ENCODE results near the gene SKA2.

DNA sequence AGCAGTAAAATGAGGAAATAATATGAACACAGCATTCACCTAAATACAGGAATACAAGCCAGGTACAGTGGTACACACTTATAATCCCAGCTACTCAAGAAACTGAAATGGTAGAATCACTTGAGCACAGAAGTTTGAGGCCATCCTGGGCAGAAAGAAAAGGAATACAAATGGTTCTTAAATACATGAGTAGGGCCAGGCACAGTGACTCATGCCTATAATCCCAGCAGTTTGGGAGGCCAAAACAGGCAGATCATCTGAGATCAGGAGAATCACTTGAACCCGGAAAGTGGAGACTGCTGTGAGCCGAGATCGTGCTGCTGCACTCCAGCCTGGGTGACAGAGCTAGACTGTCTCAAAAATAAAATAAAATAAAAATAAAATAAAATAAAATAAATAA lies 31.9 kb upstream of the SKA2 start:
- no peak for TF ChIP-seq POLR2A (IDR thresholded peaks at IDR 0.05; ENCODE audit: low read depth, low read length)
- TF ChIP-seq, protein P1, sequence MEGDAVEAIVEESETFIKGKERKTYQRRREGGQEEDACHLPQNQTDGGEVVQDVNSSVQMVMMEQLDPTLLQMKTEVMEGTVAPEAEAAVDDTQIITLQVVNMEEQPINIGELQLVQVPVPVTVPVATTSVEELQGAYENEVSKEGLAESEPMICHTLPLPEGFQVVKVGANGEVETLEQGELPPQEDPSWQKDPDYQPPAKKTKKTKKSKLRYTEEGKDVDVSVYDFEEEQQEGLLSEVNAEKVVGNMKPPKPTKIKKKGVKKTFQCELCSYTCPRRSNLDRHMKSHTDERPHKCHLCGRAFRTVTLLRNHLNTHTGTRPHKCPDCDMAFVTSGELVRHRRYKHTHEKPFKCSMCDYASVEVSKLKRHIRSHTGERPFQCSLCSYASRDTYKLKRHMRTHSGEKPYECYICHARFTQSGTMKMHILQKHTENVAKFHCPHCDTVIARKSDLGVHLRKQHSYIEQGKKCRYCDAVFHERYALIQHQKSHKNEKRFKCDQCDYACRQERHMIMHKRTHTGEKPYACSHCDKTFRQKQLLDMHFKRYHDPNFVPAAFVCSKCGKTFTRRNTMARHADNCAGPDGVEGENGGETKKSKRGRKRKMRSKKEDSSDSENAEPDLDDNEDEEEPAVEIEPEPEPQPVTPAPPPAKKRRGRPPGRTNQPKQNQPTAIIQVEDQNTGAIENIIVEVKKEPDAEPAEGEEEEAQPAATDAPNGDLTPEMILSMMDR (IDR thresholded peaks at IDR 0.05; ENCODE audit: extremely low read depth in 1 of 2, insufficient read depth in 1 of 2, low read depth in 1 of 2, low read length in 2 of 2), result no peak
- TF ChIP-seq EZH2 (IDR thresholded peaks at IDR 0.05; ENCODE audit: borderline replicate concordance, low read depth, low read length, severe bottlenecking), result no peak
- no peak for TF ChIP-seq JUN (IDR thresholded peaks at IDR 0.05; ENCODE audit: borderline replicate concordance, insufficient read depth, insufficient read length, low read depth)
- no peak for TF ChIP-seq POLR2AphosphoS5 (IDR thresholded peaks at IDR 0.05; ENCODE audit: insufficient read depth, low read depth, low read length)
- TF ChIP-seq MYC (IDR thresholded peaks at IDR 0.05; ENCODE audit: low read depth, low read length), result no peak
- TF ChIP-seq, protein P2, sequence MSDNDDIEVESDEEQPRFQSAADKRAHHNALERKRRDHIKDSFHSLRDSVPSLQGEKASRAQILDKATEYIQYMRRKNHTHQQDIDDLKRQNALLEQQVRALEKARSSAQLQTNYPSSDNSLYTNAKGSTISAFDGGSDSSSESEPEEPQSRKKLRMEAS (IDR thresholded peaks at IDR 0.05; ENCODE audit: insufficient read depth, insufficient read length), result no peak
